HCT116 (cell line): ENCODE measurements around the gene ZNF26. TPM values are rescaled to one million over a fixed set of nuclear protein-coding genes. Genes with fewer than 3 reads are reported as not detected.

Source experiments
- ATAC-seq: fragments of 200-7000 bp; cut with Tn5 transposase; 2 replicates; pipeline ENCODE4 v1.9.1; 2020; ENCODE audit warnings: mild to moderate bottlenecking, moderate library complexity
- BruUV-seq: library from RNA; stranded (reverse); fragments of 400-500 nt; replicated peaks from 2 replicates; lab custom pipeline; 2021; lab: Mats Ljungman, UMichigan
- CTCF ChIA-PET: fragments of 300-600 bp; sonication (Branson Sonifier 250); formaldehyde crosslinking; loops from one replicate; lab custom pipeline; 2021; ENCODE audit warnings: antibody characterized with exemption; lab: Charles Lee
- POLR2A ChIA-PET: fragments of 300-600, 350-600 bp; sonication (Branson Sonifier 250); formaldehyde crosslinking; loops from one replicate; lab custom pipeline; 2021; ENCODE audit warnings: antibody characterized with exemption; lab: Charles Lee
- RAD21 ChIA-PET, 2 experiments: fragments of 300-600 bp; sonication (Branson Sonifier 250); formaldehyde crosslinking; loops; one replicate each; lab custom pipeline; 2023; ENCODE audit warnings: low total read pairs in 2 of 2; ENCODE audit not compliant: uncharacterized antibody in 2 of 2, unreplicated experiment in 2 of 2, low non-redundant PET in 1 of 2; lab: Charles Lee
- DNase-seq: peaks from one replicate; pipeline ENCODE4 v3.0.0-alpha.2; 2010; ENCODE audit warnings: low read depth, low spot score
- H2AFZ ChIP-seq: fragments of 200-600 bp; shearing (Covaris generic), sonication (generic); 2 replicates; pipeline ENCODE4 v1.6.1; 2017; ENCODE audit warnings: low read depth, mixed run types, mixed read lengths, antibody characterized with exemption, low read length; ENCODE audit not compliant: poor library complexity, severe bottlenecking
- H3K27ac ChIP-seq: 2 replicates; pipeline ENCODE4 v1.5.1; 2012; ENCODE audit warnings: low read depth, low read length
- H3K27me3 ChIP-seq: fragments of 200-600 bp; sonication (generic); 2 replicates; pipeline ENCODE4 v1.6.1; 2016; ENCODE audit warnings: mixed run types, low read length, mixed read lengths; ENCODE audit not compliant: insufficient read depth
- H3K36me3 ChIP-seq, 2 experiments: fragments of 200-500 bp in 1 of 2; fragments of 200-600 bp in 1 of 2; sonication (Bioruptor generic) in 1 of 2; sonication (generic) in 1 of 2; 2 replicates each; pipeline versions ENCODE4 v1.5.1 to v1.6.1; 2014 to 2016; ENCODE audit warnings: low read length in 2 of 2, inconsistent platforms in 1 of 2, mixed read lengths in 1 of 2, mixed run types in 1 of 2; ENCODE audit not compliant: insufficient read depth in 2 of 2, control insufficient read depth in 1 of 2
- H3K4me1 ChIP-seq, 2 experiments: fragments of 200-600 bp in 1 of 2; sonication (generic) in 1 of 2; 2 replicates each; pipeline versions ENCODE4 v1.5.1 to v1.6.1; 2012 to 2017; ENCODE audit warnings: low read length in 2 of 2, inconsistent platforms in 1 of 2, mild to moderate bottlenecking in 1 of 2, mixed read lengths in 1 of 2, mixed run types in 1 of 2, moderate library complexity in 1 of 2; ENCODE audit not compliant: insufficient read depth in 2 of 2, control insufficient read depth in 1 of 2
- H3K4me2 ChIP-seq: fragments of 200-600 bp; sonication (generic); 2 replicates; pipeline ENCODE4 v1.6.1; 2017; ENCODE audit warnings: mixed run types, low read length, mixed read lengths
- H3K4me3 ChIP-seq, 2 experiments: fragments of 200-600 bp in 1 of 2; sonication (generic) in 1 of 2; replicated peaks in 1 of 2; 2 replicates each; pipeline ENCODE4 v1.5.1; 2011 to 2016; ENCODE audit warnings: low read length in 2 of 2, control low read depth in 1 of 2, low read depth in 1 of 2, mild to moderate bottlenecking in 1 of 2, mixed read lengths in 1 of 2, mixed run types in 1 of 2
- H3K79me2 ChIP-seq: fragments of 200-600 bp; sonication (generic); 2 replicates; pipeline ENCODE4 v1.6.1; 2017; ENCODE audit warnings: mild to moderate bottlenecking, mixed run types, low read length, moderate library complexity, mixed read lengths; ENCODE audit not compliant: insufficient read depth
- H3K9ac ChIP-seq: fragments of 200-600 bp; sonication (generic); 2 replicates; pipeline ENCODE4 v1.6.1; 2016; ENCODE audit warnings: low read length, mixed read lengths
- H3K9me2 ChIP-seq: fragments of 200-600 bp; sonication (generic), shearing (Covaris generic); 2 replicates; pipeline ENCODE4 v1.6.1; 2017; ENCODE audit warnings: mixed run types, mild to moderate bottlenecking, moderate library complexity; ENCODE audit not compliant: insufficient read depth
- H3K9me3 ChIP-seq, 2 experiments: fragments of 200-500 bp in 1 of 2; fragments of 200-600 bp in 1 of 2; sonication (Bioruptor generic) in 1 of 2; sonication (generic) in 1 of 2; 2 replicates each; pipeline ENCODE4 v1.6.1; 2014 to 2017; ENCODE audit warnings: low read length in 2 of 2, mixed read lengths in 2 of 2, inconsistent platforms in 1 of 2, low read depth in 1 of 2, mild to moderate bottlenecking in 1 of 2, mixed run types in 1 of 2, moderate library complexity in 1 of 2; ENCODE audit not compliant: control insufficient read depth in 1 of 2, insufficient read depth in 1 of 2
- H4K20me1 ChIP-seq: fragments of 200-600 bp; sonication (generic), shearing (Covaris generic); 2 replicates; pipeline ENCODE4 v1.6.1; 2017; ENCODE audit warnings: mixed run types, mild to moderate bottlenecking, moderate library complexity; ENCODE audit not compliant: insufficient read depth
- CEBPB ChIP-seq: IDR thresholded peaks from 2 replicates; pipeline ENCODE4 v1.6.1; 2012; ENCODE audit warnings: low read depth
- intact Hi-C: fragments of 100-400 bp; cut with micrococcal nuclease; formaldehyde crosslinking; loops from 2 replicates; pipeline ENCODE4 v1.10.0; 2022
- total RNA-seq: library from RNA; stranded (reverse); gene quantifications from one replicate; pipeline ENCODE4 v1.2.1, GENCODE V29; 2021; ENCODE audit not compliant: unreplicated experiment
- TF ChIP-seq, protein P1 (sequence below): IDR thresholded peaks from 2 replicates; pipeline ENCODE4 v1.6.1; 2012
- TF ChIP-seq, protein P2 (sequence below): IDR thresholded peaks from 2 replicates; pipeline ENCODE4 v1.6.1; 2012

ZNF26 gene
- total RNA-seq, 1 experiment from 2014 or later: 4.4 TPM

DNA sequence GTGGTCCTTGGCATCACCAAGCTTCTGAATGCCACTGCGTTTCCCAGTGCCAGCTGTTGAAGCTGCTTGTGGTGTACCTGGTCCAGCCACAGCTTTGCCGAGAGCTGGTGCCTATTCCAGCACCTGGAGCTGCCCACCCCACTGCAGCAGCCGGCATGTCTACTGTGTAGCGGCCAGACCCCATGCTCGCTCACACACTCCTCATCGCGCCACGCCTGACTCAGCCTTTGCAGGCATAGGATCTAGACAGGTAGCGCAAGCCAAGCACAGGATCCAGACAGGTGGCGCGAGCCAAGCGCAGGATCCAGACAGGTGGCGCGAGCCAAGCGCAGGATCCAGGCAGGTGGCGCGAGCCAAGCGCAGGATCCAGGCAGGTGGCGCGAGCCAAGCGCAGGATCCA lies 18.4 kb upstream of the ZNF26 start:
- RAD21 ChIA-PET: no interaction called here
- Histone ChIP-seq H3K9ac (no peak overlapping the region), H3K36me3 (no peaks in the 10 kb centered on the region), H3K4me2 (no peak overlapping the region), H3K4me1 (no peaks in the 10 kb centered on the region), H2AFZ (no peak overlapping the region), H3K79me2 (no peaks in the 10 kb centered on the region), H3K27ac (no peak overlapping the region), H3K9me3 (peaks cover 5 to 6% of the 10 kb centered on the region in 2 experiments; a peak in 2 of 4 replicates), H3K4me3 (no peak overlapping the region), H3K9me2 (no peaks in the 10 kb centered on the region), H4K20me1 (no peaks in the 10 kb centered on the region), H3K27me3 (no peaks in the 10 kb centered on the region)
- CTCF ChIA-PET: no interaction called here
- DNase-seq: no peak
- TF ChIP-seq, protein P1, sequence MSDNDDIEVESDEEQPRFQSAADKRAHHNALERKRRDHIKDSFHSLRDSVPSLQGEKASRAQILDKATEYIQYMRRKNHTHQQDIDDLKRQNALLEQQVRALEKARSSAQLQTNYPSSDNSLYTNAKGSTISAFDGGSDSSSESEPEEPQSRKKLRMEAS: no peak
- ATAC-seq: no peak
- POLR2A ChIA-PET: no interaction called here
- BruUV-seq: no TSS peak
- intact Hi-C loops: no loop called here

DNA sequence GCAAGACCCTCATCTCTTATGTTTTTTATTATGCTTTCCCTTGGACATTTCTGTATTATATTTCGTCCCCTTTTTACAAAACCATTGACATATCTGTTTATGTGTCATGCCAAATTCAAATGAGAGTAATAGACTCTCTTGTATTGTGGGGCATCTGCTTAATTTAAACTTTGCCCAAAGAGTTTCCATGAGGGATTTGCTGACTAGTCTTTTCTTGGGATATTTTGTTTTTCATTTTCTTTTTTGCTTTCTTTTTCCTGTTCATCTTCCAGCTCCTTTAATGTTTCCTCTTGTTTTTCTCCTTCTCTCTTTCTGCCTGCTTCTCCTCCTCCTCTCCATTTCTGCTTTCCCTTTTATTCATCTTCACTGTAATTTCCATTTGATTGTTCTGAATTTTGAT lies 13.8 kb upstream of the ZNF26 start:
- TF ChIP-seq, protein P2, sequence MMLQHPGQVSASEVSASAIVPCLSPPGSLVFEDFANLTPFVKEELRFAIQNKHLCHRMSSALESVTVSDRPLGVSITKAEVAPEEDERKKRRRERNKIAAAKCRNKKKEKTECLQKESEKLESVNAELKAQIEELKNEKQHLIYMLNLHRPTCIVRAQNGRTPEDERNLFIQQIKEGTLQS: no peak
- no peak for TF ChIP-seq CEBPB
- TF ChIP-seq, all 23 proteins: peak for 0
- Histone ChIP-seq H3K4me2 (no peak overlapping the region), H4K20me1 (no peaks in the 10 kb centered on the region), H3K79me2 (no peaks in the 10 kb centered on the region), H2AFZ (no peak overlapping the region), H3K9ac (no peak overlapping the region), H3K27me3 (no peaks in the 10 kb centered on the region), H3K9me3 (peaks cover 0 to 10% of the 10 kb centered on the region in 2 experiments; a peak in 2 of 4 replicates), H3K36me3 (no peaks in the 10 kb centered on the region), H3K27ac (no peak overlapping the region), H3K9me2 (no peaks in the 10 kb centered on the region), H3K4me1 (no peaks in the 10 kb centered on the region), H3K4me3 (no peak overlapping the region)
- POLR2A ChIA-PET: no interaction called here
- intact Hi-C loops: no loop called here
- DNase-seq (no peak), ATAC-seq (no peak)
- no TSS peak for BruUV-seq
- RAD21 ChIA-PET: no interaction called here
- CTCF ChIA-PET: no interaction called here
